HepG2 (cell line): ENCODE data around the gene FAM83F. TPM values are rescaled to one million over a fixed set of nuclear protein-coding genes. Genes with fewer than 3 reads are reported as not detected.

Source experiments
- ADNP ChIP-seq: sonication (generic); formaldehyde crosslinking; IDR thresholded peaks from 2 replicates; pipeline ENCODE4 v1.4.0; 2020; ENCODE audit warnings: missing genetic modification reagents
- ARNT ChIP-seq: fragments of 450-650 bp; IDR thresholded peaks from 2 replicates; pipeline ENCODE4 v1.6.1; 2017
- PHF8 ChIP-seq: sonication (generic); formaldehyde crosslinking; IDR thresholded peaks from 2 replicates; pipeline ENCODE4 v1.5.0; 2020; ENCODE audit warnings: missing genetic modification reagents
- RFX1 ChIP-seq: fragments of 450-650 bp; IDR thresholded peaks from 2 replicates; pipeline ENCODE4 v1.6.1; 2017
- SMYD3 ChIP-seq: sonication (generic); formaldehyde crosslinking; IDR thresholded peaks from 2 replicates; pipeline ENCODE4 v1.8.1; 2023; ENCODE audit warnings: mild to moderate bottlenecking, missing genetic modification reagents
- ZNF510 ChIP-seq: sonication (generic); formaldehyde crosslinking; IDR thresholded peaks from 2 replicates; pipeline ENCODE4 v1.4.0; 2020; ENCODE audit warnings: low read depth, mild to moderate bottlenecking, missing genetic modification reagents
- polyA plus RNA-seq, 8 experiments: library from polyadenylated mRNA; depleted of rRNA in 3 of 8; stranded (reverse) in 7 of 8; unstranded in 1 of 8; fragments of >200 nt; fragmentation: Illumina TruSeq in 4 of 8; extraction: Trizol in 4 of 8; gene quantifications; 2 replicates each; pipeline versions ENCODE4 v1.2.1 to v1.2.3, GENCODE V29; 2011 to 2016; ENCODE audit warnings: low read depth in 4 of 8, missing spikeins in 1 of 8, mixed read lengths in 1 of 8; ENCODE audit not compliant: insufficient read depth in 1 of 8
- total RNA-seq, 5 experiments: library from RNA; depleted of rRNA; stranded (reverse); fragments of >200 nt; fragmentation: Illumina TruSeq; extraction: Trizol; gene quantifications; 2 replicates each; pipeline ENCODE4 v1.2.3, GENCODE V29; 2016; ENCODE audit warnings: low read depth in 1 of 5
- TF ChIP-seq, protein P1 (sequence below): sonication (generic); formaldehyde crosslinking; IDR thresholded peaks from 2 replicates; pipeline ENCODE4 v1.4.0; 2020; ENCODE audit warnings: missing genetic modification reagents, borderline replicate concordance
- TF ChIP-seq, protein P2 (sequence below): sonication (generic); formaldehyde crosslinking; IDR thresholded peaks from 2 replicates; pipeline ENCODE4 v1.5.0; 2020; ENCODE audit warnings: mild to moderate bottlenecking, missing genetic modification reagents, borderline replicate concordance
- TF ChIP-seq, protein P3 (sequence below): sonication (generic); formaldehyde crosslinking; IDR thresholded peaks from 2 replicates; pipeline ENCODE4 v1.8.1; 2023; ENCODE audit warnings: missing genetic modification reagents, inconsistent platforms, borderline replicate concordance
- TF ChIP-seq, protein P4 (sequence below): fragments of 450-650 bp; IDR thresholded peaks from 2 replicates; pipeline ENCODE4 v1.6.1; 2017; ENCODE audit warnings: mild to moderate bottlenecking
- TF ChIP-seq, protein P5 (sequence below): sonication (generic); formaldehyde crosslinking; IDR thresholded peaks from 2 replicates; pipeline ENCODE4 v1.4.0; 2020; ENCODE audit warnings: mild to moderate bottlenecking, missing genetic modification reagents
- TF ChIP-seq, protein P6 (sequence below): sonication (generic); formaldehyde crosslinking; IDR thresholded peaks from 2 replicates; pipeline ENCODE4 v1.4.0; 2020; ENCODE audit warnings: low read depth, mild to moderate bottlenecking, missing genetic modification reagents
- TF ChIP-seq, protein P7 (sequence below): sonication (generic); formaldehyde crosslinking; IDR thresholded peaks from 2 replicates; pipeline ENCODE4 v1.4.0; 2020; ENCODE audit warnings: mild to moderate bottlenecking, missing genetic modification reagents, borderline replicate concordance
- TF ChIP-seq, protein P8 (sequence below): sonication (generic); formaldehyde crosslinking; IDR thresholded peaks from 2 replicates; pipeline ENCODE4 v1.5.0; 2020; ENCODE audit warnings: missing genetic modification reagents

The FAM83F gene
- total and polyA plus RNA-seq, 2 of the 13 experiments (the other 11 are each of a cell fraction or from before 2014, with no cell fraction given): not detected

DNA sequence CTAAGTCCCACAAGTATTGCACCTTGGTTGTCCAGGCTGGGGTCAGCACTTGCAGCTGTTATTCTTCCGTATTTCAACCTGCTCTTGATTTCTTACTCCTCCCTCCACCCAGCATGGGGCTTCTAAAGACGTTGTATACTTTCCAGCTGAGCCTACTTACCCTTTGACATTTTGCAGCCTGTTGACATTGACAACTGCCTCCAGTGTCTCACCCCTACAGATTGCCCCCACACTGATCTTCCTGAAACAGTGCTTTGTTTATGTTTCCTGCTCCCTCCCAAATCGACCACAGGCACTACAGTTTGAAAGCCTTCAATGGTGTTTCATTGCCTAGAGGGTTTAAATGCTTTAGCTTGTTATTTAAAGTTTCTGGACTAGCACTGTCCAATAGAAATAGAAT, 56.6 kb downstream of the FAM83F start (continued):
- TF ChIP-seq, protein P1, sequence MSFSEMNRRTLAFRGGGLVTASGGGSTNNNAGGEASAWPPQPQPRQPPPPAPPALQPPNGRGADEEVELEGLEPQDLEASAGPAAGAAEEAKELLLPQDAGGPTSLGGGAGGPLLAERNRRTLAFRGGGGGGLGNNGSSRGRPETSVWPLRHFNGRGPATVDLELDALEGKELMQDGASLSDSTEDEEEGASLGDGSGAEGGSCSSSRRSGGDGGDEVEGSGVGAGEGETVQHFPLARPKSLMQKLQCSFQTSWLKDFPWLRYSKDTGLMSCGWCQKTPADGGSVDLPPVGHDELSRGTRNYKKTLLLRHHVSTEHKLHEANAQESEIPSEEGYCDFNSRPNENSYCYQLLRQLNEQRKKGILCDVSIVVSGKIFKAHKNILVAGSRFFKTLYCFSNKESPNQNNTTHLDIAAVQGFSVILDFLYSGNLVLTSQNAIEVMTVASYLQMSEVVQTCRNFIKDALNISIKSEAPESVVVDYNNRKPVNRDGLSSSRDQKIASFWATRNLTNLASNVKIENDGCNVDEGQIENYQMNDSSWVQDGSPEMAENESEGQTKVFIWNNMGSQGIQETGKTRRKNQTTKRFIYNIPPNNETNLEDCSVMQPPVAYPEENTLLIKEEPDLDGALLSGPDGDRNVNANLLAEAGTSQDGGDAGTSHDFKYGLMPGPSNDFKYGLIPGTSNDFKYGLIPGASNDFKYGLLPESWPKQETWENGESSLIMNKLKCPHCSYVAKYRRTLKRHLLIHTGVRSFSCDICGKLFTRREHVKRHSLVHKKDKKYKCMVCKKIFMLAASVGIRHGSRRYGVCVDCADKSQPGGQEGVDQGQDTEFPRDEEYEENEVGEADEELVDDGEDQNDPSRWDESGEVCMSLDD (CRISPR knock-in tag): no peak
- TF ChIP-seq, protein P2, sequence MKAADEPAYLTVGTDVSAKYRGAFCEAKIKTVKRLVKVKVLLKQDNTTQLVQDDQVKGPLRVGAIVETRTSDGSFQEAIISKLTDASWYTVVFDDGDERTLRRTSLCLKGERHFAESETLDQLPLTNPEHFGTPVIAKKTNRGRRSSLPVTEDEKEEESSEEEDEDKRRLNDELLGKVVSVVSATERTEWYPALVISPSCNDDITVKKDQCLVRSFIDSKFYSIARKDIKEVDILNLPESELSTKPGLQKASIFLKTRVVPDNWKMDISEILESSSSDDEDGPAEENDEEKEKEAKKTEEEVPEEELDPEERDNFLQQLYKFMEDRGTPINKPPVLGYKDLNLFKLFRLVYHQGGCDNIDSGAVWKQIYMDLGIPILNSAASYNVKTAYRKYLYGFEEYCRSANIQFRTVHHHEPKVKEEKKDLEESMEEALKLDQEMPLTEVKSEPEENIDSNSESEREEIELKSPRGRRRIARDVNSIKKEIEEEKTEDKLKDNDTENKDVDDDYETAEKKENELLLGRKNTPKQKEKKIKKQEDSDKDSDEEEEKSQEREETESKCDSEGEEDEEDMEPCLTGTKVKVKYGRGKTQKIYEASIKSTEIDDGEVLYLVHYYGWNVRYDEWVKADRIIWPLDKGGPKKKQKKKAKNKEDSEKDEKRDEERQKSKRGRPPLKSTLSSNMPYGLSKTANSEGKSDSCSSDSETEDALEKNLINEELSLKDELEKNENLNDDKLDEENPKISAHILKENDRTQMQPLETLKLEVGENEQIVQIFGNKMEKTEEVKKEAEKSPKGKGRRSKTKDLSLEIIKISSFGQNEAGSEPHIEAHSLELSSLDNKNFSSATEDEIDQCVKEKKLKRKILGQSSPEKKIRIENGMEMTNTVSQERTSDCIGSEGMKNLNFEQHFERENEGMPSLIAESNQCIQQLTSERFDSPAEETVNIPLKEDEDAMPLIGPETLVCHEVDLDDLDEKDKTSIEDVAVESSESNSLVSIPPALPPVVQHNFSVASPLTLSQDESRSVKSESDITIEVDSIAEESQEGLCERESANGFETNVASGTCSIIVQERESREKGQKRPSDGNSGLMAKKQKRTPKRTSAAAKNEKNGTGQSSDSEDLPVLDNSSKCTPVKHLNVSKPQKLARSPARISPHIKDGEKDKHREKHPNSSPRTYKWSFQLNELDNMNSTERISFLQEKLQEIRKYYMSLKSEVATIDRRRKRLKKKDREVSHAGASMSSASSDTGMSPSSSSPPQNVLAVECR (CRISPR knock-in tag): peak; percentile 24; the same call in 1 of the 2 replicates
- TF ChIP-seq RFX1: no peak
- TF ChIP-seq, protein P3, sequence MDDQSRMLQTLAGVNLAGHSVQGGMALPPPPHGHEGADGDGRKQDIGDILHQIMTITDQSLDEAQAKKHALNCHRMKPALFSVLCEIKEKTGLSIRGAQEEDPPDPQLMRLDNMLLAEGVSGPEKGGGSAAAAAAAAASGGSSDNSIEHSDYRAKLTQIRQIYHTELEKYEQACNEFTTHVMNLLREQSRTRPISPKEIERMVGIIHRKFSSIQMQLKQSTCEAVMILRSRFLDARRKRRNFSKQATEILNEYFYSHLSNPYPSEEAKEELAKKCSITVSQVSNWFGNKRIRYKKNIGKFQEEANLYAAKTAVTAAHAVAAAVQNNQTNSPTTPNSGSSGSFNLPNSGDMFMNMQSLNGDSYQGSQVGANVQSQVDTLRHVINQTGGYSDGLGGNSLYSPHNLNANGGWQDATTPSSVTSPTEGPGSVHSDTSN (CRISPR knock-in tag): no peak
- TF ChIP-seq, protein P4, sequence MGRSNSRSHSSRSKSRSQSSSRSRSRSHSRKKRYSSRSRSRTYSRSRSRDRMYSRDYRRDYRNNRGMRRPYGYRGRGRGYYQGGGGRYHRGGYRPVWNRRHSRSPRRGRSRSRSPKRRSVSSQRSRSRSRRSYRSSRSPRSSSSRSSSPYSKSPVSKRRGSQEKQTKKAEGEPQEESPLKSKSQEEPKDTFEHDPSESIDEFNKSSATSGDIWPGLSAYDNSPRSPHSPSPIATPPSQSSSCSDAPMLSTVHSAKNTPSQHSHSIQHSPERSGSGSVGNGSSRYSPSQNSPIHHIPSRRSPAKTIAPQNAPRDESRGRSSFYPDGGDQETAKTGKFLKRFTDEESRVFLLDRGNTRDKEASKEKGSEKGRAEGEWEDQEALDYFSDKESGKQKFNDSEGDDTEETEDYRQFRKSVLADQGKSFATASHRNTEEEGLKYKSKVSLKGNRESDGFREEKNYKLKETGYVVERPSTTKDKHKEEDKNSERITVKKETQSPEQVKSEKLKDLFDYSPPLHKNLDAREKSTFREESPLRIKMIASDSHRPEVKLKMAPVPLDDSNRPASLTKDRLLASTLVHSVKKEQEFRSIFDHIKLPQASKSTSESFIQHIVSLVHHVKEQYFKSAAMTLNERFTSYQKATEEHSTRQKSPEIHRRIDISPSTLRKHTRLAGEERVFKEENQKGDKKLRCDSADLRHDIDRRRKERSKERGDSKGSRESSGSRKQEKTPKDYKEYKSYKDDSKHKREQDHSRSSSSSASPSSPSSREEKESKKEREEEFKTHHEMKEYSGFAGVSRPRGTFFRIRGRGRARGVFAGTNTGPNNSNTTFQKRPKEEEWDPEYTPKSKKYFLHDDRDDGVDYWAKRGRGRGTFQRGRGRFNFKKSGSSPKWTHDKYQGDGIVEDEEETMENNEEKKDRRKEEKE: no peak
- TF ChIP-seq, protein P5, sequence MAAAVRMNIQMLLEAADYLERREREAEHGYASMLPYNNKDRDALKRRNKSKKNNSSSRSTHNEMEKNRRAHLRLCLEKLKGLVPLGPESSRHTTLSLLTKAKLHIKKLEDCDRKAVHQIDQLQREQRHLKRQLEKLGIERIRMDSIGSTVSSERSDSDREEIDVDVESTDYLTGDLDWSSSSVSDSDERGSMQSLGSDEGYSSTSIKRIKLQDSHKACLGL: no peak
- no peak for TF ChIP-seq ZNF510 (CRISPR knock-in tag)
- TF ChIP-seq, protein P6, sequence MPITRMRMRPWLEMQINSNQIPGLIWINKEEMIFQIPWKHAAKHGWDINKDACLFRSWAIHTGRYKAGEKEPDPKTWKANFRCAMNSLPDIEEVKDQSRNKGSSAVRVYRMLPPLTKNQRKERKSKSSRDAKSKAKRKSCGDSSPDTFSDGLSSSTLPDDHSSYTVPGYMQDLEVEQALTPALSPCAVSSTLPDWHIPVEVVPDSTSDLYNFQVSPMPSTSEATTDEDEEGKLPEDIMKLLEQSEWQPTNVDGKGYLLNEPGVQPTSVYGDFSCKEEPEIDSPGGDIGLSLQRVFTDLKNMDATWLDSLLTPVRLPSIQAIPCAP (CRISPR knock-in tag): no peak
- TF ChIP-seq, protein P7, sequence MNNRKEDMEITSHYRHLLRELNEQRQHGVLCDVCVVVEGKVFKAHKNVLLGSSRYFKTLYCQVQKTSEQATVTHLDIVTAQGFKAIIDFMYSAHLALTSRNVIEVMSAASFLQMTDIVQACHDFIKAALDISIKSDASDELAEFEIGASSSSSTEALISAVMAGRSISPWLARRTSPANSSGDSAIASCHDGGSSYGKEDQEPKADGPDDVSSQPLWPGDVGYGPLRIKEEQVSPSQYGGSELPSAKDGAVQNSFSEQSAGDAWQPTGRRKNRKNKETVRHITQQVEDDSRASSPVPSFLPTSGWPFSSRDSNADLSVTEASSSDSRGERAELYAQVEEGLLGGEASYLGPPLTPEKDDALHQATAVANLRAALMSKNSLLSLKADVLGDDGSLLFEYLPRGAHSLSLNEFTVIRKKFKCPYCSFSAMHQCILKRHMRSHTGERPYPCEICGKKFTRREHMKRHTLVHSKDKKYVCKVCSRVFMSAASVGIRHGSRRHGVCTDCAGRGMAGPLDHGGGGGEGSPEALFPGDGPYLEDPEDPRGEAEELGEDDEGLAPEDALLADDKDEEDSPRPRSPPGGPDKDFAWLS (CRISPR knock-in tag): no peak
- TF ChIP-seq ADNP: no peak
- TF ChIP-seq SMYD3 (CRISPR knock-in tag): no peak
- TF ChIP-seq, protein P8, sequence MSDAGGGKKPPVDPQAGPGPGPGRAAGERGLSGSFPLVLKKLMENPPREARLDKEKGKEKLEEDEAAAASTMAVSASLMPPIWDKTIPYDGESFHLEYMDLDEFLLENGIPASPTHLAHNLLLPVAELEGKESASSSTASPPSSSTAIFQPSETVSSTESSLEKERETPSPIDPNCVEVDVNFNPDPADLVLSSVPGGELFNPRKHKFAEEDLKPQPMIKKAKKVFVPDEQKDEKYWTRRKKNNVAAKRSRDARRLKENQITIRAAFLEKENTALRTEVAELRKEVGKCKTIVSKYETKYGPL: no peak
- no peak for TF ChIP-seq ARNT
- no peak for TF ChIP-seq PHF8
